GM12878 (cell line): ENCODE results near the gene NSL1. TPM values are rescaled to one million over a fixed set of nuclear protein-coding genes. Genes with fewer than 3 reads are reported as not detected.

Experiments
- ATAC-seq: fragments of 200-7000 bp; cut with Tn5 transposase; 3 replicates; pipeline ENCODE4 v1.9.1; 2020; ENCODE audit warnings: mild to moderate bottlenecking, moderate library complexity
- BruUV-seq: library from RNA; stranded (reverse); fragments of 400-500 nt; replicated peaks from 2 replicates; lab custom pipeline; 2021; lab: Mats Ljungman, UMichigan
- CTCF ChIA-PET: fragments of 300-600 bp; sonication (Branson Sonifier 250); formaldehyde crosslinking; extraction: SDS; loops from one replicate; lab custom pipeline; 2021; ENCODE audit warnings: inconsistent platforms; lab: Yijun Ruan, JAX
- POLR2A ChIA-PET: fragments of 350-600 bp; formaldehyde crosslinking; extraction: SDS; loops from one replicate; lab custom pipeline; 2021; ENCODE audit warnings: inconsistent platforms; lab: Charles Lee
- RAD21 ChIA-PET: fragments of 300-600 bp; sonication (Branson Sonifier 250); formaldehyde crosslinking; loops from one replicate; lab custom pipeline; 2023; ENCODE audit warnings: antibody characterized with exemption; ENCODE audit not compliant: unreplicated experiment; lab: Charles Lee
- SMC1A ChIA-PET: fragments of 300-600 bp; sonication (Branson Sonifier 250); formaldehyde crosslinking; loops from one replicate; lab custom pipeline; 2023; ENCODE audit not compliant: unreplicated experiment, uncharacterized antibody; lab: Charles Lee
- DNase-seq: peaks from one replicate; pipeline ENCODE4 v3.0.0-alpha.2; 2011; ENCODE audit warnings: low read depth, low spot score
- FAIRE-seq: peaks from 3 replicates; lab custom pipeline; 2011; peaks lifted over from hg19 to GRCh38; lab: Jason Lieb, UNC
- H2AFZ ChIP-seq: 2 replicates; pipeline ENCODE4 v1.6.0; 2011; ENCODE audit warnings: low read depth, low read length, control low read depth; ENCODE audit not compliant: control insufficient read depth
- H3K27ac ChIP-seq: 2 replicates; pipeline ENCODE4 v1.5.1; 2011; ENCODE audit warnings: control low read depth; ENCODE audit not compliant: control insufficient read depth, insufficient read depth
- H3K27me3 ChIP-seq, 2 experiments: replicated peaks in 1 of 2; 2 replicates each; pipeline versions ENCODE4 v1.6.0 to v1.6.1; 2011; ENCODE audit warnings: low read length in 1 of 2; ENCODE audit not compliant: control insufficient read depth in 2 of 2, insufficient read depth in 2 of 2
- H3K36me3 ChIP-seq, 2 experiments: 2 replicates each; pipeline ENCODE4 v1.5.1; 2011; ENCODE audit warnings: low read length in 1 of 2; ENCODE audit not compliant: control insufficient read depth in 2 of 2, insufficient read depth in 2 of 2
- H3K4me1 ChIP-seq: 2 replicates; pipeline ENCODE4 v1.6.1; 2011; ENCODE audit warnings: mild to moderate bottlenecking, low read length, moderate library complexity, mixed read lengths; ENCODE audit not compliant: control insufficient read depth, insufficient read depth
- H3K4me2 ChIP-seq: 2 replicates; pipeline ENCODE4 v1.6.0; 2011; ENCODE audit warnings: control low read depth; ENCODE audit not compliant: control insufficient read depth, insufficient read depth
- H3K4me3 ChIP-seq: fragments of 200-600 bp; sonication (generic); 2 replicates; pipeline ENCODE4 v1.5.1; 2016
- H3K79me2 ChIP-seq: 2 replicates; pipeline ENCODE4 v1.6.0; 2011; ENCODE audit warnings: low read length; ENCODE audit not compliant: control insufficient read depth, insufficient read depth
- H3K9ac ChIP-seq: 2 replicates; pipeline ENCODE4 v1.8.0; 2011; ENCODE audit warnings: low read length, control low read depth, mixed read lengths; ENCODE audit not compliant: control insufficient read depth, insufficient read depth
- H3K9me3 ChIP-seq: replicated peaks from 3 replicates; pipeline ENCODE4 v1.5.1; 2011; ENCODE audit warnings: mild to moderate bottlenecking, low read length; ENCODE audit not compliant: control insufficient read depth, insufficient read depth
- H4K20me1 ChIP-seq: 2 replicates; pipeline ENCODE4 v1.6.0; 2011; ENCODE audit not compliant: control insufficient read depth, insufficient read depth
- BMI1 ChIP-seq: fragments of 450-650 bp; IDR thresholded peaks from 2 replicates; pipeline ENCODE4 v1.6.1; 2016; ENCODE audit warnings: mild to moderate bottlenecking, moderate library complexity, borderline replicate concordance
- CBX3 ChIP-seq: fragments of 200-600 bp; sonication (generic); IDR thresholded peaks from 2 replicates; pipeline ENCODE4 v1.6.1; 2016; ENCODE audit warnings: low read depth, borderline replicate concordance
- CBX5 ChIP-seq: sonication (generic); IDR thresholded peaks from 2 replicates; pipeline ENCODE4 v1.6.1; 2016; ENCODE audit warnings: low read depth, moderate library complexity, mild to moderate bottlenecking, inconsistent platforms
- FOS ChIP-seq: IDR thresholded peaks from 3 replicates; pipeline ENCODE4 v1.6.1; 2011; ENCODE audit warnings: borderline replicate concordance; ENCODE audit not compliant: insufficient read length; ENCODE audit errors: extremely low read depth
- HDGF ChIP-seq: fragments of 450-650 bp; IDR thresholded peaks from 2 replicates; pipeline ENCODE4 v1.6.1; 2016; ENCODE audit warnings: antibody characterized with exemption
- MAX ChIP-seq: IDR thresholded peaks from 2 replicates; pipeline ENCODE4 v1.6.1; 2012; ENCODE audit warnings: low read depth, low read length, improper control_type of control experiment
- MEF2B ChIP-seq: fragments of 450-650 bp; IDR thresholded peaks from 2 replicates; pipeline ENCODE4 v1.6.1; 2018; ENCODE audit warnings: mild to moderate bottlenecking, moderate library complexity; ENCODE audit not compliant: partially characterized antibody, poor library complexity, severe bottlenecking
- NFYB ChIP-seq: IDR thresholded peaks from 2 replicates; pipeline ENCODE4 v1.6.1; 2011; ENCODE audit warnings: low read depth, mild to moderate bottlenecking, low read length, improper control_type of control experiment, moderate library complexity; ENCODE audit not compliant: insufficient read depth
- NRF1 ChIP-seq: conservative IDR thresholded peaks from 2 replicates; pipeline ENCODE4 v1.6.1; 2011; ENCODE audit warnings: mild to moderate bottlenecking, low read depth, low read length, improper control_type of control experiment
- PKNOX1 ChIP-seq: fragments of 450-650 bp; IDR thresholded peaks from 2 replicates; pipeline ENCODE4 v1.6.1; 2016; ENCODE audit warnings: mild to moderate bottlenecking
- POLR2AphosphoS5 ChIP-seq: IDR thresholded peaks from 2 replicates; pipeline ENCODE4 v1.6.1; 2011; ENCODE audit warnings: mild to moderate bottlenecking, low read length, inconsistent platforms
- RBBP5 ChIP-seq: fragments of 200-600 bp; sonication (generic); conservative IDR thresholded peaks from 2 replicates; pipeline ENCODE4 v1.6.1; 2016
- RUNX3 ChIP-seq: IDR thresholded peaks from 2 replicates; pipeline ENCODE4 v1.6.1; 2012; ENCODE audit warnings: low read length, inconsistent platforms
- SMAD5 ChIP-seq: IDR thresholded peaks from 2 replicates; pipeline ENCODE4 v1.6.1; 2016; ENCODE audit warnings: antibody characterized with exemption, low read depth
- SPI1 ChIP-seq: IDR thresholded peaks from 2 replicates; pipeline ENCODE4 v1.6.1; 2011; ENCODE audit warnings: low read depth, mild to moderate bottlenecking, low read length, moderate library complexity, borderline replicate concordance; ENCODE audit not compliant: insufficient read depth
- TAF1 ChIP-seq: IDR thresholded peaks from 2 replicates; pipeline ENCODE4 v1.6.1; 2011; ENCODE audit warnings: mild to moderate bottlenecking, low read depth, low read length, borderline replicate concordance
- YBX1 ChIP-seq: fragments of 450-650 bp; IDR thresholded peaks from 2 replicates; pipeline ENCODE4 v1.6.1; 2016; ENCODE audit warnings: antibody characterized with exemption
- YY1 ChIP-seq: IDR thresholded peaks from 2 replicates; pipeline ENCODE4 v1.6.1; 2011; ENCODE audit warnings: low read depth, mild to moderate bottlenecking, low read length
- ZBTB33 ChIP-seq: fragments of 450-650 bp; IDR thresholded peaks from 2 replicates; pipeline ENCODE4 v1.6.1; 2017; ENCODE audit warnings: mild to moderate bottlenecking
- WGBS: methylation state at CpG from one replicate; pipeline ENCODE4 v1.1.6; 2016; ENCODE audit warnings: low lambda C conversion rate; ENCODE audit not compliant: insufficient replicate concordance, insufficient coverage; ENCODE audit errors: missing lambda C conversion rate; 5-methylcytosine and 5-hydroxymethylcytosine counted together
- in situ Hi-C: fragments of 300-500 bp; cut with MboI; formaldehyde crosslinking; loops from 9 replicates; pipeline ENCODE4 v1.14.3; 2018; ENCODE audit warnings: mixed read lengths
- intact Hi-C: fragments of 100-400 bp; cut with micrococcal nuclease; formaldehyde crosslinking; loops from one replicate; pipeline ENCODE4 v1.14.2; 2022; ENCODE audit not compliant: unreplicated experiment
- polyA plus RNA-seq, 11 experiments: library from polyadenylated mRNA; depleted of rRNA in 4 of 11; unstranded in 6 of 11; stranded (reverse) in 5 of 11; fragments of >200 nt; fragmentation: Nextera tagmentation in 4 of 11; fragmentation: Illumina TruSeq in 1 of 11; extraction: Ambion mirVana in 4 of 11; extraction: Trizol in 1 of 11; gene quantifications; 1 replicate in 1 of 11; 2 replicates in 10 of 11; pipeline versions ENCODE4 v1.2.1 to v1.2.3, GENCODE V29; 2011 to 2016; ENCODE audit warnings: inconsistent platforms in 2 of 11, missing spikeins in 2 of 11, low read depth in 1 of 11
- total RNA-seq, 4 experiments: library from RNA; depleted of rRNA in 3 of 4; stranded (reverse); fragments of >200 nt in 3 of 4; fragmentation: Illumina TruSeq in 1 of 4; extraction: Trizol in 1 of 4; gene quantifications; 2 replicates each; pipeline versions ENCODE4 v1.2.1 to v1.2.3, GENCODE V29; 2013 to 2021

The NSL1 gene
- total and polyA plus RNA-seq, 10 of the 15 experiments (the other 5 are each of a cell fraction or from before 2014, with no cell fraction given): 36.7 to 74.2 (median 46.4) TPM

GRCh38 chr1:212805767-212806166 lies 14.2 kb upstream of the NSL1 start (continued):
- no peak for TF ChIP-seq SPI1
- TF ChIP-seq, all 136 proteins: peak for 0

- Histone ChIP-seq H3K9me3 (no peaks in the 10 kb centered on the region; the same call in 2 of the 3 replicates), H3K79me2 (peaks cover 7% of the 10 kb centered on the region), H3K27ac (no peak overlapping the region), H3K4me2 (no peak overlapping the region), H4K20me1 (no peaks in the 10 kb centered on the region), H3K4me3 (no peak overlapping the region), H3K4me1 (peaks cover 13% of the 10 kb centered on the region), H3K36me3 (peaks cover 0 to 12% of the 10 kb centered on the region in 2 experiments; a peak in 3 of 4 replicates), H3K9ac (no peak overlapping the region), H3K27me3 (no peaks in the 10 kb centered on the region), H2AFZ (no peak overlapping the region)
- 99% methylated on average over 3 of the region's 3 CpGs for WGBS
- ChIA-PET CTCF (interaction anchor here (1.7 kb wide), 1 partner anchor 17 kb away, joined by 6 read pairs; no protein-coding TSS in a partner anchor), RAD21 (no interaction called here), POLR2A (interaction anchor here (0.6 to 1.3 kb wide), 2 partner anchors 12 to 187 kb away, joined by 3 to 5 read pairs; no protein-coding TSS in a partner anchor), SMC1A (interaction anchor here (0.6 to 1.0 kb wide), 2 partner anchors 17 to 25 kb away, joined by 3 to 5 read pairs; no protein-coding TSS in a partner anchor)
- TSS peak; percentile 8 for BruUV-seq
- FAIRE-seq: no peak
- intact Hi-C loops: no loop called here
- TF ChIP-seq YY1 (no peak), YBX1 (no peak), NRF1 (no peak), PKNOX1 (no peak), CBX5 (no peak), BMI1 (no peak), MAX (no peak), RBBP5 (no peak), MEF2B (no peak), CBX3 (no peak), ZBTB33 (no peak), TAF1 (no peak), SMAD5 (no peak), POLR2AphosphoS5 (no peak), NFYB (no peak), HDGF (no peak), RUNX3 (no peak), FOS (no peak)
- ATAC-seq: no peak
- in situ Hi-C loops: no loop called here
- no peak for DNase-seq
These were observed 6.1 kb upstream of the NSL1 start for GRCh38 chr1:212797681-212798080.
